Fibroblast of skin of abdomen (primary cell): ENCODE measurements around the gene FYB2.
"Not testable (repeated sequence)": the region's sequence is repeated elsewhere in the genome, so short reads cannot be mapped to it uniquely, and the experiment has no call there.

Experiments used
- DNase-seq: peaks from one replicate; pipeline ENCODE4 v3.0.0-alpha.2; 2013

Gene FYB2

GRCh38 chr1:56788588-56788987 lies 30.6 kb downstream of the FYB2 start:
- DNase-seq = no peak

DNA sequence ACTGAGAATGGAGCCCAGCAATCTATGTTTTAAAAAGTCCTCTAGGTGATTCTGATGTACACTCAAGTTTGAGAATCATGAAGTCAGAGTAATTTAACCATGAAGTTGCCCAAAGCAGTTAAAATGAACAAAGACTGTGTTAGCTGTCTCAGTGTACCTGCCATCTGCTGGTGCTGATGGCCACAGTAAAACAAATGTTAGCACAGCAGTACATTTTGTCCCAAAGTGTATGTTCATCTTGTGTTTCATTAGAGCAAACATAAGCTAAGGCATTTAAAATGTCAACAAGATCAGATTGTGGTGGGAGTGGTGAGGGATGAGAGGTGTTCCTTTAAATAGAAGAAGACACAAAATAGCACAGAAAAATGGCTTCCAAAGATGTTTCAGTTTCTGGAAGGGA lies 31.1 kb downstream of the FYB2 start:
- DNase-seq = no peak

DNA sequence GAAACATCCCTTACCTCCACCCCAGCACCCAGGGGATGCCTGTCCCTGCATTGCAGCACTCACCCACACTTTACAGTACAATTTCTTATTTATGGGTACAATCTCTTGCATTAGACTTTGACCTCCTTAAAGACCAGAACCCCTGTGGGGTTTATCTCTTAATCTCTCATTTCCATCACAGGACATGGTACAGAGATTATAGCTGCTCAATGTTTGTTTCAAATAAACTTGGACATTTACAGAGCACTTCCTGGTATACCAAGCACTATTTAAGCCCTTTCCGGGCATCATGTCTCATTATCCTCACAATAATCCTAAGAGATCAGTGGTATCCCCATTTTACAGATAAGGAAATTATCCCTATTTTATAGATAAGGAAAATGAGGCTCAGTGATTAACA lies 31.9 kb downstream of the FYB2 start:
- DNase-seq = no peak

- DNase-seq = no peak
These were observed 36.4 kb downstream of the FYB2 start for GRCh38 chr1:56782773-56783172.

GRCh38 chr1:56780826-56781225 lies 38.4 kb downstream of the FYB2 start:
- no peak for DNase-seq

DNA sequence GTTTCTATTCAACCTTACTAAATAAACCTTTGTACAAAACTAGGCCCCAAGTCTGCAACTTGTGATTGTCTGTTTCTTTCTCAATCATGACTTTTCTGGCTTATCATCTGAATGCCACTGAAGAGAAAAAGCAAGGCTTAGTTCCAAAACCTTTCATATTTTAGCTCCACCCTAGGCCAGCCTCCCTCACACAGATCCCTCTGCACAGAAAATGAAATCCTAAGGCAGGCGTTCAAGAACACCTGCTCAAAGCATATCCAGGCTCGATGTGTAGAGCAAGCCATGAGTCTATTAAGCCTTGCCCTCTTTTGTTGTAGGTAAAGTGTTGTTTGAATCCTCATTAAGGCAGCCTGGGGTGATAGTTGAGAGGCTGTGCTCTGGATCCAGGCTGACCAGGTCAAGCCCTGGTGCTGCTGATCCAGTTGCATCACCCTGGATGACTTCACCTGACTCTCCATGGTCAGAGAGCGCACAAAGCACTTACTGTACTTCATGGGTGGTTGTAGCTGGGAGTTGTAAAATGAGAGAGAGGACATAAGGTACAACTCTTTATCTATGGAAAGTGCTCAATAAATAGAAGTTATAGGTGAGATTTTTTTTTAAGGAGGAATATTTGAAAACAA lies 39.0 kb downstream of the FYB2 start:
- DNase-seq = no peak

GRCh38 chr1:56777972-56778371 lies 41.2 kb downstream of the FYB2 start:
- no peak for DNase-seq

DNA sequence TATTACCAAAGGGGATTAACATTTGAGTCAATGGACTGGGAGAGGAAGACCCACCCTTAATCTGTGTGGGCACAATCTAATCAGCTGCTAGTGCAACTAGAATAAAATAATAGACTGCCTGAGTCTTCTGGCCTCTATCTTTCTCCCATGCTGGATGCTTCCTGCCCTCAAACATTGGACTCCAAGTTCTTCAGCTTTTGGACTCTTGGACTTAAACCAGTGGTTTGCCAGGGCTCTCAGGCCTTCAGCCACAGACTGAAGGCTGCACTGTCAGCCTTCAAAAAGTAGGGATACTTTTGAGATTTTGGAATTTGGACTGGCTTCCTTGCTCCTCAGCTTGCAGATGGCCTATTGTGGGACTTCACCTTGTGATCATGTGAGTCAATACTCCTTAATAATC lies 44.5 kb downstream of the FYB2 start:
- not testable (repeated sequence) for DNase-seq

DNA sequence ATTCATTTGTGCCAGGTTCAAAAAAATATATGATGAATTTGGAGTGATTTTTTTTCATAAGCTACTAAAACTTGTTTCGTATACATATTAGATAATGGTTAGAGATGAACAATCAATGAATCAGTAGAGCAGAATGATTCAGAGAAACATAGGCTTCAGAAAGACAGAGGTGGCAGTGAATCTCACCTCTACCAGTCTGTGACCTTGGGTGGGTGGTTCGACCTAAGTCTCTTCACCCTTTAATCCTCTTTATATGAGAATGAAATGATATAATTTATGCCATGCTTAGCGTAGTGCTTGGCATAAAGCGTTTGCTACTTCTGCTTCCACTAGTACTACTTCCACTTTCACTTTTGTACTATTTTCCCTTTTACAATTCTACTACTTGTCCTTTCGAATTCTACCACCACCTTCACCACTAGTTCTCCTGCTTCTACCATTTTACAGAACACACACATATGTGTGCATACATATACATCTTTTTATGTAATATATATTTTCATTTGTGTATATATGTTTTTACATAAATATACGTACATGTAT lies 45.1 kb downstream of the FYB2 start:
- no peak for DNase-seq

DNA sequence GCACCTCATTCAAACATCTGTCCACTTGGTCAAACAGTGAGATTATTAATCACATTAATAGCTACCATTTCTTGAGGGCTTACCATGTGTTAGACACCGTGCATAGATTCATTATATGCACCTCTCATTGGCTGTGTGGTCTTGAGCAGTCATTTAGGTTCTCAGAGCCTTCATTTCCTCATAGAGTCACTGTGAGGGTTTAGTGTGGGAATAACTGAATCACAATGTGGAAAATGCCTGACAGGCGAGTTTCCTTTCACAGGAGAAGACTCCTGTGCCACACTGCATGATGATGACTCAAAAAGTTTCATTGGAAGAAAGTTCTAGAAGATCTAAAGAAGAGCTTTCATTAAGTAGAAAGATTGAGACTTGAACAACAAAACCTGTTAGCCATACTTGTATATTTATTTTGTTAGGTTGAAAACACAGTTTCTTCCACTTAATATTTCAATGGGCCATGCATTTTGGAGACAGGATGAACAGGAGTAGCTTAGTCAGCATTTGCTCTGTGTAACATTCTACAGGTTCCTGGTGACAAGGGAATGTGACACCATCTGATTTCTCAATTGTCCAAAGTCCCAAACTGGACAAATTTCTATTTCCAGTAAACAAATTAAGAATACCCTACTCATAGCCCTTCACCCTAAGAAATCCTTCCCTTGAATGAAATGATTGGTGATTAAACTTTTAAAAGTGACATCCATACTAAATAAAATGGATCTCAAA lies 45.7 kb downstream of the FYB2 start:
- peak; percentile 10 for DNase-seq

DNA sequence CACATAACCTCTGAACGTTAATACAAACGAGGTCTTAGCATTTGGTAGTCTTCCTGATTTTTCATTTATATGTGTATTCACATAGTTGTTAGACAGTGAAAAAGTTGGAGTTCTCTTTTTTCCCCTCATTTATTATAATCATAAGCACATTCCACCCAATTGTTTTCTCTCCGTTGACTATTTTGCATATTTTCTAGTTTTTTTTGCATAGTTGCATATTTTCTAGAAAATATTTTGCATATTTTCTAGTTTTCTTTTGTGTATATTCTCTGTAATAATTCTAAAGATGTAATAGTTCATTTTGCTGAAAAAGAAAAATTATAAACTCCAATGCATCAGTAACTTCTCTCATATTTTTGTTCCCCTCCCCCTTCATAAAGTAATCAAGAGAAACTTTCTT lies 47.5 kb downstream of the FYB2 start:
- DNase-seq = no peak

DNA sequence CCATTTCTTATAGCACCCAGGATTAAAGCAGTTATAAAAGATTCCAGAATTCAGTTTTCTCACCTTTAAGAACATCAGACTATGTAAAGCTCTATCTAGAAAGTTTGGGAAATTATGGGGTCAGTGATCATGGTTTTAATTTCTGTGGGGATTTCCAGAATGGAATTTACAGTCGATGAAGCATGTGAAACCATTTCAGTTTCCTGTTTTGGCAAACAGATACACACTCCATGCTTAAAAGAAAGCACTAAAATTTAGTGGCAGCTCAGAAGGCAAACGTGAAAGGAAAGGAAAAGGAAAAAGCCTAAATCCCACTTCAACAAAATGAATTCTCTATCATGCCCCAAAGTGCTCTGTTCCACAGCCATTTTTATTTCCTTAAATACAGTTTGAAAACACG lies 60.4 kb downstream of the FYB2 start:
- DNase-seq = no peak

- no peak for DNase-seq
These were observed 61.1 kb downstream of the FYB2 start for GRCh38 chr1:56758135-56758534.

DNA sequence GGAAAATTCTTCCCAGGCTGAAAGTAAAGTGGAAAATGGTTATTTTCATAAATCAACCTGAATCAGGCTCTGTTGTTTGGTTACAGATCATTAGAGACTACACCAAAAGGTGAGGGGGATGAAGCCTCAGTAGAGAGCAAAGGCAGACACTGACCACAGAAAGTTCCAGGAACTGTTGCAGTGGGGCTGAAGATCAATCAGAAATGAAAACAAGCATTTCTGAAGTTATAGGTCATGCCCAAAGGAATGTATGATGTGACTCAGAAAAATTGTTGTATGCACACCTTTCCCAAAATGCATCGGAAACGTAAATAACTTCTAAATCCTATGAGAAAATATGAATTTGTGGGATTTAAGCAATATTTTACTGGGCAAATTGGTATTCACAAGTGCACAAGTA lies 63.3 kb downstream of the FYB2 start:
- no peak for DNase-seq

DNA sequence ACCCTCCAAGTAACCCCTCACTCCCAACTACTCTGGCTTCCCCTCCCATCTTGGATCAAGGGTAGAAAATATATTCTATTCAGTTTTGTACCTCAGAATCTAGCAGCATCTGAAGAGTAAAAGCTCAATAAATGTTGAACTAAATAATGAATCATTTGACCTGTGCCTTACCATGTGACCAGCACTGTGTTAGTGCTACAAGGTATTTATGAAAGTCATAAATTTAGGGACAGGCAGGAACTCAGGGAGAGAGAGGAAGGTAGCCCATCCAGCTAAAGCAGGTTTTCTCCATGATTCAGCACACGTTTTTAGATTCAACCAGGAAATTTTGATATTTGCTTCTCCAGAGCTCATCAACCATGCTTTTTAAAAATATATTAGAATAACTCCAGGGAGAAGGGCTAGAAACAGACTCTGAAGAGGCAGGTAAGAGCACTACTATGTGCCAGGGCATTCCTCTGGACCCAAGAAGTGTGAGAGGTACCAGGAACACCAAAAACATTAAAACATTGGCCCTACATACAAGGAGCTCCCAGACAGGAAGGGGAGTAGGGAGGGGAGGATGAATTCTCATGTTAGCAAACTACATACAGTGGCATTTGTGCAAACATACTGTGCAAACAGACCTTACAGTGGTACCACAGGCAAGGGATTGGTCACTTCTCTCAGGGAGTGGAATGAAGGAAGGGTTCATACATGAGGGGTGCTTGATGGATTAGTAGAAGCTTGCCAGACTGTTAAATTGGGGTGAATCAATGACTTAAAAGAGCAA lies 64.3 kb downstream of the FYB2 start:
- no peak for DNase-seq

DNA sequence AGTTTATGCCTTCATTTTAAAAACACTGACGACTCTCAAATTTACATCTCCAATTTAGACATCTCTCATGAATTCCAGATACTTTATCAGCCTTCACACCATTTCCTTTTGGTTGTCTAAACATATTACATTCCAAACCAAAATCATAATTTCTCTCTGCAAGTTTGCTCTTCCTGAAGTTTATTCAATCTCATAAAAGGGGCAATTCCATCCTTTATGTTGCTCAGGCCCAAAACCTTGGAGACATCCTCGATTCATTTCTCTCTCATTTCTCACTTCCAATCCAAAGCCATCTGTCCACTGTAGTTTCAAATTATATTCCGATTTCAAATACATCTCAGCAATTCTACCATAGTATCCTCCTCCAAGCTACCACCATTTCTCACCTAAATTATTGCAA lies 74.0 kb downstream of the FYB2 start:
- DNase-seq = no peak

DNA sequence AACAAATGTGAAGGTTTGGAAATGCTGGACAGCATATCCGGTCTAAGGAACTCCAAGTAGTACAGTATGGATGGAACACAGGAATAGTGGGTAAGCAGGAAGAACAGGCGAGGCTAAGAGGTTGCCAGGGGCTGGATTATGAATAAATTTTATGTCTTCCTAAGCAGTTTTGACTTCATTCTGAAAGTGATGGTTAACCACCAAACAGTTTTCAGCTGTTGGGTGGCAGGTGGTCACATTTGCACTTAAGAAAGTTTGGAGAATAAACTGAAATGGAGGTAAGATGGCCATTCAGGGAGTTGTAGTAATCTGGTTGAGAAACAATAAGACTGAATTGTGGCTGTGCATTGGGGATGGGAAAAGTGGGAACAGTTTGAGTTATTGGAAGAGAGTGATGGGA lies 90.2 kb downstream of the FYB2 start:
- DNase-seq = no peak

DNA sequence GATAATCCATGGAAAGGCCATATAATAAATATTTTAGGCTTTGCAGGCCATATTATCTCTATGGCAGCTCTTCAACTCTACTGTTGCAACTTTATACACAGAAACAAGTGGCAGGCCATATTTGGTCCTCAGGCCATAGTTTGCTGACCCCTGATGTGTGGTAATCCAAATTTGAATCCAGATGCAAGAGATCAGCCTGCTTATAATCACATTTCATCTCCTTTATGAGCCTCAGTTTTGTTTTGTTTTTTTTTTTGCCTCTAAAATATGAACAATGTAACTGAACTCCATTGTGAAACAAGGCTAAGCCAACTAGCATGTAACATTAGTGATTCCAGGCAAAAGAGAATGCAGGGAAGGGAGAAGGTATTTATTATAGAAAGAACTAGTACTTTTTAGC lies 92.5 kb downstream of the FYB2 start:
- no peak for DNase-seq

GRCh38 chr1:56719171-56719570 lies 100.0 kb downstream of the FYB2 start:
- DNase-seq = no peak

DNA sequence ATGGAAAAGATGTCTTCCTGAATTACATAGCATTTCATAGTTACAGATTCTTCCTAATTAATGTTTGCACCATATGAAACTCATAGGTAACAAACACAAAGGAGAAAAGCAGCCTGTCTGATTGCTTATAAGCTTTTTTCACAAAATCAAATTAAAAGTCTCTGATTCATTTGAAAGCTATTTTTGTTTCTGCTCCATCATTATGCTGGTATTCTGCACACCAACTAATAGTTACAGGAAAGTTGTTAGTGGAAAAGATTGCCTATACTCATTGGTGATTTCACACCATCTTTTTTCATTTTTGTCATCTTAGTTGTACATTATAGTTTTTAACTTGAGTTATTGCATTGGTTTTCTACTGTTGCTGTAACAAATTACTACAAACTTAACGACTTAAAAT lies 104.0 kb downstream of the FYB2 start:
- DNase-seq = peak; percentile 61

- no peak for DNase-seq
These were observed 106.1 kb downstream of the FYB2 start for GRCh38 chr1:56713112-56713511.

GRCh38 chr1:56712150-56712549 lies 107.1 kb downstream of the FYB2 start:
- no peak for DNase-seq

DNA sequence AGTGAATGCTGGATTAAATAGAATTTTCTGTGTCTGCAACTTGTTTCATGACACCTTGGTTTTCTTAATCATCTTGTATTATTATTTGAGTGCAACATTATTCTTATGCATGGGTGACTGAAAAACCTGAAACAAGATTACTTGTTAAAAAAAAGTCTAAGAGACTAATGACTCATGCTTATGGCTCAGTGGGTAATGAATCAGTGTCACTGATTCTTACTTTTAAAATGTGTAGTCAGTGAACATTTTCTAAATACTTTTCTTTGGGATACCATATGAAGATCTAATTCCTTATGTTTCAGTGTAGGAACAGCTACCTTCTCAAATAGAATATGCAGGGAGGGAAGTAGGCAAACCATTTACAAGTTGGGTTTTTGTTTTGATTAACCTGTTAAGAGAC lies 108.6 kb downstream of the FYB2 start:
- peak; percentile 87 for DNase-seq

DNA sequence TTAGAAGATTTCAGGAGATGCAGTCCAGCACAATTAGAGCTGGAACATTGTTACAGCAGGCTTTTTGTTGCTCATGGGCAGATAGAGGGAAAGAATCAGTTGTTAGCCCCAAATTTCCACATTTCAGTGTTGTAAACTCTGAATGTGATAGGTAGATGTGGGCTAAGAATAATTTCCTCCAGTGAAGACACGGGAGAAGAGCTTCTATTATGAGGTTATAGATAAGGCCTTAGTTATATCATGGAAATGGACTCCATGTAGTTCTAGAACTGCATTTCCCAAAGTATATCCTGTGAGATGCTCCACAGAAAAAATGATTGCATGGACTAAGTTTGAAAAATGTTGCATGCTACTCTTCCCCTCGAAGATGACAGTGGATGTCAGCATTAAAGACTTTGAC lies 109.2 kb downstream of the FYB2 start:
- no peak for DNase-seq
